ENCODE data around the gene UTF1.
A peak's percentile ranks its signal among the peaks of the same experiment; 100 is the strongest.
"Not testable (repeated sequence)": the region's sequence is repeated elsewhere in the genome, so short reads cannot be mapped to it uniquely, and the experiment has no call there.

UTF1 gene

DNA sequence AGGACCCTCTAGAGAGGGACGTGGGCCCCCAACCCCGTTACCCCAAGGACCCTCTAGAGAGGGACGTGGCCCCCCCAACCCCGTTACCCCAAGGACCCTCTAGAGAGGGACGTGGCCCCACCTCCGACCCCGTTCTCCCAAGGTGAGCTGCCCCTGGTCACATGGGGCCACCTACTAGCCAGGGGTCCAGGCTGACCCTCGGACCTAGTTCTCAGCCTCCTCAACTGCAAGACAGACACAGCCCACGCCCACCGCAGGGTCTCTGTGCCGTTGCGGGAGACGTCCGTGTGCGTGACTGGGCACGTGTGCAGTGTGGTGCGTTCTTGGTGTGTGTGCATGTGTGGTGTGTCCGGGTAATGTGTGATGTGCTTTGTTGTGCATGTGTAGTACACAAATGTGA is 21.6 kb upstream of the UTF1 start:
- DNase-seq = no peak

GRCh38 chr10:133209117-133209516 is 20.9 kb upstream of the UTF1 start:
- DNase-seq = no peak

DNA sequence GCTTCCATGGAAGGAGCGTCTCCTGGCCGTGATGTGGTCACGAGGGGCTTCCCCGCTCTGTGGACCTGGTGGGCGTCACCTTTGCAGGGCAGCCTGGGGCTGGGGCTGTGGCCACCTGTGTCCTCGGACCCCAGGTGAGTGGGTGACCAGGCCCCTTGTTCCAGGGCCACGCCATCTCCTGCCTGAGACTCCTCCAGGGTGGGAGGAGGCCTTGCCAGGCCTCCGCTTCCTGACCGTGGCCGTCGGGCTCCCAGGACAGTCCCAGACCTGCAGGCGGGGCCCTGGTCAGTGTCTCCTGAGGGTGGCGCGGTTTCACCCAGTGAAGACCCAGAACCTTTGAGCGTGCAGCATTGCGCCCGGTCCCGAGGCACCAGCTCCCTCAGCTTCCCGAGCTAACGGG is 20.4 kb upstream of the UTF1 start:
- no peak for DNase-seq

- DNase-seq = no peak
Observed at GRCh38 chr10:133210398-133211140, 19.4 kb upstream of the UTF1 start.

DNA sequence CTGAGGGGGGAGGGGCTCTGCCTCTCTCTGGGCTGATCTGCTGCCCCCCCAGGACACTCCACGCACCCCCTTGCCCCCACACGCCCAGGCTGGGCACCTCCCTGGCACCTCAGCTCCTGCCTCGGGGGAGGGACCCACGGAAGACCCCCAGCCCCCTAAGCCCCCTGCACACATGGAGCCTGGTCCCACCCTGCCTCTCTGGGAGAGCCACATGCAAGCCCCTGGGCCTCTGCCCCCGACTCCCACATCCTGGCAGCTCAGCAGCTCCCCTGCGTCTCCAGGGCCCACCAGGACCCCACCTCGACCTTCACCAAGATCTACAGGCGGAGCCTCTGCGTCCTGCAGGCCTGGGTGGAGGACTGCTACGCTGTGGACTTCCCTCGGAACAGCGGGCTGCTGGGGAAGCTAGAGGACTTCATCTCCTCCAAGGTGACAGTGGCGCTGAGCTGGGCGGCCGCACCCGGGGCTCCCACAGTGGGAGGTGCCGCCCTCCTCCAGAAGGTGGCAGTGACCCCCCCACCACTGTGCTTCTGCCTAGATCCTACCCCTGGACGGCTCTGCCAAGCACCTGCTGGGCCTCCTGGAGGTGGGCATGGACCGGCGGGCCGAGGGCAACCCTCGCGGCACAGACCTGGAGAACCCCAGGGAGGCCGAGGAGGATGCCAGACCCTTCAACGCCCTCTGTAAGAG is 18.7 kb upstream of the UTF1 start:
- no peak for DNase-seq

DNA sequence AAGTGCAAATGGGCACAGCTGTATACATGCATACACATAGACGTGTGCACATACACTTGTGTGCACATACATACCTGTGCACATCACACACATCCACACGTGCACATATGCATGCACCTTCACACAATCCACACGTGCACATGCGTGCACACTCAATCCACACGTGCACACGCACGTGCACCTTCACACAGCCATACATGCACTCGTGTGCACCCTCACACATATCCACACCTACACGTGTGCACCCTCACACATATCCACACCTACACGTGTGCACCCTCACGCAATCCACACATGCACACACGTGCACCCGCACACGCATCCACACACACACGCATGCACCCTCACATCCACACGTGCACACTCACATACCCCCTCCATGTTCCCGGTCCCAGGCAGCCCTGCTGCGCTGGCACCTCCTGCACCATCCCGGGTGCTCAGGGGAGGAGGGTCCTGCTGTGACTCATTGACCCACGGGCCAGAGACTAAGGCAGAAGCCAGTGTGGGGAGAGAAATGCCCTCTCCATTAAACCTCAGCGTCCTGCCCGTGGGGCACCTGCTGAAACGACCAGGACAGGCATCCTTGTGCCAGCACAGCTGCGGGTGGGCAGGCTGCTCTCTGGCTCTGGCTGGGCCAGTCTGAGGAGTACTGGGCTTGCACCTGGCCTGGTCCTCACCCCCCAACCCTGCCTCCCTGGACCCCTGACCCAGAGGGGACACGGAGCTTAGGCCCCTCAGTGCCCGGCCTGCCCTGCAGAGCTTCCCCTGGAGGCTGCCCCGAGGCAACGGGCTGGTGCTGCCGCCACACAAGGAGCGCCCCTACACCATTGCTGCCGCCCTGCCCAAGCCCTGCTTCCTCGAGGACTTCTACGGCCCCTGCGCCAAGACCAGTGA is 17.8 kb upstream of the UTF1 start:
- DNase-seq = no peak

DNA sequence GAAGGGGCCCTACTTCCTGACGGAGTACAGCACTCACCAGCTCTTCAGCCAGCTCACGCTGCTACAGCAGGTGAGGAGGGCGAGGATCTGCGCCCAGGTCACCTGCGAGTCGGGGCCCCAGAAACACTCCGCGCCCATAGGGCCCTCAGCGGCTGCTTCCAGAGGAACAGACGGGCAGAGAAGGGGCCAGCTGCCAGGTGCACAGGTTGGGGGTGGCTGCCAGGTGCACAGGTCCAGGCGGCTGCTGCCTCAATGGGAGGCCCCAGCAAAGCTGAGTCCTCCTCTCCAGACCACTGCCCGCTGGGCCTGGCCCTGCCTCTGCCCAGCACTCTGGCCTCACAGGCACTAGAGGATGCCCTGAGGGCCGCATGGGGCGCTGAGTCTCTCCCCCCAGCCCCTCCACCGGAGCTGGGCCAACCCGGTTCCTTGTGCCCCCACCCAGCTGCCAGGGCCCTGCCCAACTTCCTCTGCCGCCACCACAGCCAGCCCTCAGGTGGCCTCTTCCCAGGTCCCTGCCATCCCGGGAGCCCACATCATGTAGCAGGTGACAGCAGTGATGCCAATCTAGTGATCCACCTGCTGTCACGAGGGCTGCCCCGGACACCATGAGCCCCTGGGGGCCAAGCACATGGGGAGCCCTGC is 17.0 kb upstream of the UTF1 start:
- no peak for DNase-seq

- DNase-seq = no peak
Observed at GRCh38 chr10:133213641-133214467, 16.2 kb upstream of the UTF1 start.

GRCh38 chr10:133214468-133215410 is 15.3 kb upstream of the UTF1 start:
- DNase-seq = no peak

DNA sequence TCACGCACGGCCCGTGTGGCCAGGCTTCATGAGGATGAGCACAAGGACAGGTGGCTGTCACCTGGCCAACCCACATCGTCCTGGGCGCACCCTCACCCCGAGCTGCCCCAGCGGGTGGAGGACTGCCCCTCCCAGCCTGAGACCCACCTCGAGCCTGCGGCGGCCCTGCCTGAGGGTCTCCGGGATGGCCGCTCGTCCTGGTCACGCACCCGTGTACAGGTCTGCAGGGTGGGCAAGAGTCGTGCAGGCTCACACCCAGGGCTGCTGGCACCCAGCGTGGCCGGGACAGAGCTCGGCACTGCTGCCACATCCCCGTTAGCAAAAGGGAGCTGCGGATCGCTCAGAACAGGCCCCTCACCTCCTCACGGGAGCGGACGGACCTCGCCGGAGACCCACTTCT is 14.4 kb upstream of the UTF1 start:
- DNase-seq = no peak

DNA sequence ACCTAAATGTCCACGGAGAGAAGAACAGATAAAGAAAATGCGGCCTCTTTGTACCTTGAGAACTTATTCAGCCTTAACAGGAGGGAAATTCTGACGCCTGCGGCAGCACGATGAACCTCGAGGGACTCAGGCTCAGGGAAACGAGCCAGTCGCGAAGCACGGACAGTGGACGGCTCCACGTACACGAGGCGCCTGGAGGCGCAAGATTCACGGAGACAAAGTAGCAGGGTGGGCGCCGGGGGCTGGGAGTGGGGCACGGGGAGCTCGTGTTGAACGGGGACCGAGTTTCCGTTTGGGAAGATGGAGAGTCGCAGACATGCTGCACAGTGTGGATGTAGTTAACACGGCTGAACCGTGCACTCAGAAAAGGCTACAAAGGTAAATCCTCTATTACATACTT is 13.2 kb upstream of the UTF1 start:
- DNase-seq = no peak

DNA sequence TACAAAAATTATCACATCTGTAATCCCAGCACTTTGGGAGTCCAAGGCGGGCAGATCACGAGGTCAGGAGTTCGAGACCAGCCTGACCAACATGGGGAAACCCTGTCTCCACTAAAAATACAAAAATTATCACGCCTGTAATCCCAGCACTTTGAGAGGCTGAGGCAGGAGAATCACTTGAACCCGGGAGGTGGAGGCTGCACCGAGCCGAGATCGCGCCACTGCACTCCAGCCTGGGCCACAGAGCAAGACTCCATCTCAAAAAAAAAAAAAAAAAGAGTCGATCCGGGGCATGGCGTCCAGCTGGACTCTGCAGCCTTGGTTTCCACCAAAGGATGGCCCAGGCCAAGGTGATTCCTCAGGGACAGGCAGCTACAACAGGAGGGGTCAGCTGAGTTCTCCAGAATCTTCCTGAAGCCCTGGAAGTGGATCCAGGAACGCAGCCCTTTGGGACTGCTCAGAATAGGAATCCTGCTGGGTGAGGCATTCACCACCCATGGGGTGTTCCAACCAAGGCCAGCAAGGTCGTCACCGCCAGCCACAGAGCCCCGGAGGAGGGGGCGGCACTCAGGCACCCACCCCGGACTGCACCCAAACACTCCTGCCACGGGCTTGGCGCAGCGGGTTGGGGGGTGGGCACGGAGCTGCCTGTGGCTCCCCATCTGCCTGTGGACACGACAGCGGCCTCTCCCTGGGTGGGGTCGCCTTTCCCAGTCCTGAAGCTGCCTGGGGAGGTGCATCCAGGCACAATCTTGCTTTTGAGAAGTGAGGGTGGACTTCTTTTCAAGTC is 12.0 kb upstream of the UTF1 start:
- no peak for DNase-seq

- DNase-seq = no peak
Observed at GRCh38 chr10:133218891-133219290, 11.1 kb upstream of the UTF1 start.

DNA sequence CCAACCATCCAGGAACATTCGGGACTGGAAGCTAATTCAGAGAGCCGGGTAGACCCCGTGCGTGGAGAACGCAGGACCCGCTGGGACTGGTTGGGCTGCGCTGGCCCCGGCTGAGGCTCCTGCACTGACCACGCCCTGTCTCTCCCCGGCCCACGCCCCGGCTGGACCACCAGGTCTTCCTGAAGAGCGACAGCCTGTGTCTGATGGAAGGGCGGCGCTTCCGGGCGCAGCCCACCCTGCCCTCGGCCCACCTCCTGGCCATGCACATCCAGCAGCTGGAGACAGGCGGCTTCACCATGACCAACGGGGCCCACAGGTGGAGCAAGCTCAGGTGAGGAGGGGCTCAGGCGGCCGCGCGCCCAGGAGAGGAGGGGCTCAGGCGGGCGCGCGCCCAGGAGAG is 10.2 kb upstream of the UTF1 start:
- no peak for DNase-seq

DNA sequence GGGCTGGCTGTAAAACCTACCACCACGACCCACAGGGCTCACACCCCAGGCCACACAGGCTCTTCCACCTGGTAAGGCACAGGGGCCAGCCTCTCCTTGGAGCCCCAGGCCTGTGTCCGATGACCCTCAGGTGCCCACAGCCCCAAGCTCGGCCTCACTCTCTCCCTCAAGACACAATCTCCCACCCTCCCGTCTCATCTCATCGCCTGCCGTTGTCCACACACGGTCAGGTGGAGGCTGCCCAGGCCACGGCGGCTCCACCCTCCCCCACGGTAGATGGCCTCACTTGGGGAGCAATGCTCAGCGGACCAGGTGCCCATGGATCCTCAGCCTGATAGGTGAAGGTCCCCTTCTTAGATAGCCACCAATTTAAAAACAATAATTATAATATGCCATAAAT is 8.7 kb upstream of the UTF1 start:
- DNase-seq = no peak

GRCh38 chr10:133221756-133222155 is 8.3 kb upstream of the UTF1 start:
- not testable (repeated sequence) for DNase-seq

GRCh38 chr10:133224076-133224475 is 5.9 kb upstream of the UTF1 start:
- DNase-seq = no peak

DNA sequence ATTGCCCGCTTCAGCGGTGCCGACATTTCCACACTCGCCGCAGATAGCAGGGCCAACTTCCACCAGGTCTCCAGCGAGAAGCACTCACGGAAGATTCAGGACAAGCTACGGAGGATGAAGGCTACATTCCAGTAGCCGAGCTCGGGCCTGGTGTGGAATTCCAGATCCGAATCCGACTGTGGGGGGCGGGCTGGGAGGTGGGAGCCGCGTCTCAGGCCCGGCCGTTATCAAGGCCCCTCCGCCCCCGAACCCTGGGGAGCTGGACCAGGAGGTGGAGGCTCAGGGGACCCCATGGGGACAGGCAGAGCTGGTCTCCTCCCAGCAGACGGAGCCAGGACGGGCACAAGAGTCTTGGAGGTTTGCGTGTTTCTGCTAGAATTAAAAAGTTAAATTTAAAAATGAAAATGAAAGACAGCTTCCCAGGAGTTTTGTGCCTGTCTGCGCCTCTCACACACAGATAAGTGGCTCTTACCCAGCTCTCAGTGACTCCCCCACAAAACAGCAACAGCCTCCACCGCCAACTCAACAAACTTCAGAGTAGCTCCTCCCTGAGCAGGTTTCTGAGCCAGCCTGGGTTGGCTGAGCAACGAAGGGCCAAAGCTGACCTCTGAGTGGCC is 5.2 kb upstream of the UTF1 start:
- DNase-seq = peak in 10 of 51 donors; percentile 13 to 56 (median 32)
